Measurements from ENCODE around the gene ABTB2.

The ABTB2 gene

DNA sequence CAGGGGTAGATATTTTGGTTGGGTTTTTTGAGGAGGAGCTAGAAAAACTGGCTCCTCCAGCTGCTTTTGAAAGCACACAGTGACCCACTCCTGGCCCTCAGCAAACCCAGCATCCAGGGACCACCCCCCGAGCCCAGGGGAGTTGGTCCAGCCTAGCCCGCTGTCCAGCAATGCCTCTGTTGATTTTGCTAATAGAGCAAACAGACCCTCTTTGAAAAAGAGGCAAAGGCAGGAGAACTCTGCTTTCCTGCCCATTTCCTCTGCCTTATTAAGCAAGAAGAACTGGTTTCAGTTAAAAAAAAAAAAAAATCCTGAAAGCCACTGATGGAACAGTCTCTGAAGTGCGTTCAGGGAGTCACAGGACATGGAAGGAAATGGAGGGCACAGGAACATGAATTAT lies 25.3 kb downstream of the ABTB2 start:
- TF ChIP-seq, protein P1, sequence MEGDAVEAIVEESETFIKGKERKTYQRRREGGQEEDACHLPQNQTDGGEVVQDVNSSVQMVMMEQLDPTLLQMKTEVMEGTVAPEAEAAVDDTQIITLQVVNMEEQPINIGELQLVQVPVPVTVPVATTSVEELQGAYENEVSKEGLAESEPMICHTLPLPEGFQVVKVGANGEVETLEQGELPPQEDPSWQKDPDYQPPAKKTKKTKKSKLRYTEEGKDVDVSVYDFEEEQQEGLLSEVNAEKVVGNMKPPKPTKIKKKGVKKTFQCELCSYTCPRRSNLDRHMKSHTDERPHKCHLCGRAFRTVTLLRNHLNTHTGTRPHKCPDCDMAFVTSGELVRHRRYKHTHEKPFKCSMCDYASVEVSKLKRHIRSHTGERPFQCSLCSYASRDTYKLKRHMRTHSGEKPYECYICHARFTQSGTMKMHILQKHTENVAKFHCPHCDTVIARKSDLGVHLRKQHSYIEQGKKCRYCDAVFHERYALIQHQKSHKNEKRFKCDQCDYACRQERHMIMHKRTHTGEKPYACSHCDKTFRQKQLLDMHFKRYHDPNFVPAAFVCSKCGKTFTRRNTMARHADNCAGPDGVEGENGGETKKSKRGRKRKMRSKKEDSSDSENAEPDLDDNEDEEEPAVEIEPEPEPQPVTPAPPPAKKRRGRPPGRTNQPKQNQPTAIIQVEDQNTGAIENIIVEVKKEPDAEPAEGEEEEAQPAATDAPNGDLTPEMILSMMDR (IDR thresholded peaks at IDR 0.05): no peak

- TF ChIP-seq, protein P1 (IDR thresholded peaks at IDR 0.05): no peak
Observed at GRCh38 chr11:34331736-34332135, 26.1 kb downstream of the ABTB2 start.

DNA sequence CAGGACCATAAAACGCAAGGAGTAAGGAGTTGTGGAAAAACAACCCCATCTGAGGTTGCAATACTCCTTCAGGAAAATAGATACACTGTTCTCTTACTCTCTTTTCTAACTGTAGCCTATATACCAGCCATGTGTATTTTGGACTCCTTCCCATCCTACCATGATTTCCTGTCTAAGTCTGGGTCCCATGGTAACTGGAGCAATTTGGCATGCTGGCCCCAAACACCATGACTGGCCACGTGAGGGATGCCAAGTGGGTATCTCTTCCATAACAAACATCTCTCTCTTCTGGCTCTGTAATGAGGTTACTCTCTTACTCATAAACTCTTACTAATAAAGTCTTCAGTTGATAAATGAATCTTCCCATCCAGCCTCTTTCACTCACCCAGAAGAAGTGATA lies 26.5 kb downstream of the ABTB2 start:
- TF ChIP-seq, protein P1 (IDR thresholded peaks at IDR 0.05): no peak

DNA sequence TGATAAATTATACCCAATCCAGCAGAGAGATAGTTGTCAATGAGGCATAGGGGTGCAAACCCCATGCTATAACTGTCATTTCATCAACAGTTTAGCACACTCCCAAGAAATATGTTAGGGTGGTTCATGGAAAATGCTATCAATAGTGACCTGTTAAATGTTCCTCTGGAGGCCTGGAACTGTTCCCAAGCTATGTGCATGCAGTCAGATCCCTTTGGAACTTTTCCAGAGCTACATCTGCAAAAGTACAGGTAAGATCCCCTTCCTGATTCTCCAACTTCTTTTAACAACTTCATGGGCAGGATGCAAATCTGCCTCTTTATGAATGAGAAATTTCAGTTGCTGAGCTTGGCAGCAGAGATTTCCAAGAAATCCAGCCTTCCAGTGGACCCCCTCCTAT lies 27.2 kb downstream of the ABTB2 start:
- TF ChIP-seq, protein P1 (IDR thresholded peaks at IDR 0.05): no peak

GRCh38 chr11:34329876-34330275 lies 27.9 kb downstream of the ABTB2 start:
- TF ChIP-seq, protein P1 (IDR thresholded peaks at IDR 0.05): no peak

GRCh38 chr11:34328632-34328910 lies 29.2 kb downstream of the ABTB2 start:
- TF ChIP-seq, protein P1 (IDR thresholded peaks at IDR 0.05): no peak

- TF ChIP-seq, protein P1 (IDR thresholded peaks at IDR 0.05): no peak
Observed at GRCh38 chr11:34327804-34328631, 29.8 kb downstream of the ABTB2 start.

DNA sequence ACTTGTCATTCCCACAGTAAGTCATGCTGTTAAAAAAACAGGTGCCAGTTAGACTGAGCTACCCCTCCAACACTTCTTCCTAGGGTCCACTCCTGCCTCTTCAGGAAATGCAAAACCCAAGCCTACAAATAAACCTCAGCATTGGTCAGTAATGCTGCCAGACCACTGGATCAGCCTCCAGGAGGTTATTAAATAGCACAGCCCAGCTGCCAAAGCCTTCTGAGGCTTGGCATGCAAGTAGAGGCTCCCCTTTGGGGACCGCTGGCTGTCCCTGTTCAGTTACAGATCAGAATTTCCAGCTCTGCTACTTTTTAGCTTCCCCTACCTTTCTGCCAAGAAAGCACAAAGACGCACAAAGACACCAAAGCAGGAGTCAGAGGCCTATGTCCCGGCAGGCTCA lies 33.3 kb downstream of the ABTB2 start:
- TF ChIP-seq, protein P1 (IDR thresholded peaks at IDR 0.05): no peak
